Stimulated activated CD8-positive, alpha-beta memory T cell treated with anti-CD3 and anti-CD28 coated beads, Interleukin-15, amount 100 ng/mL, for 48 hours (primary cell): ENCODE data around the gene CADM4.
"Not testable (repeated sequence)": the region's sequence is repeated elsewhere in the genome, so short reads cannot be mapped to it uniquely, and the experiment has no call there.

Source experiments
- DNase-seq, 2 donors: peaks; one replicate each; pipeline ENCODE4 v3.0.0-alpha.2; 2020; ENCODE audit warnings: low read depth in 2 of 2

The CADM4 gene, protein sequence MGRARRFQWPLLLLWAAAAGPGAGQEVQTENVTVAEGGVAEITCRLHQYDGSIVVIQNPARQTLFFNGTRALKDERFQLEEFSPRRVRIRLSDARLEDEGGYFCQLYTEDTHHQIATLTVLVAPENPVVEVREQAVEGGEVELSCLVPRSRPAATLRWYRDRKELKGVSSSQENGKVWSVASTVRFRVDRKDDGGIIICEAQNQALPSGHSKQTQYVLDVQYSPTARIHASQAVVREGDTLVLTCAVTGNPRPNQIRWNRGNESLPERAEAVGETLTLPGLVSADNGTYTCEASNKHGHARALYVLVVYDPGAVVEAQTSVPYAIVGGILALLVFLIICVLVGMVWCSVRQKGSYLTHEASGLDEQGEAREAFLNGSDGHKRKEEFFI

DNA sequence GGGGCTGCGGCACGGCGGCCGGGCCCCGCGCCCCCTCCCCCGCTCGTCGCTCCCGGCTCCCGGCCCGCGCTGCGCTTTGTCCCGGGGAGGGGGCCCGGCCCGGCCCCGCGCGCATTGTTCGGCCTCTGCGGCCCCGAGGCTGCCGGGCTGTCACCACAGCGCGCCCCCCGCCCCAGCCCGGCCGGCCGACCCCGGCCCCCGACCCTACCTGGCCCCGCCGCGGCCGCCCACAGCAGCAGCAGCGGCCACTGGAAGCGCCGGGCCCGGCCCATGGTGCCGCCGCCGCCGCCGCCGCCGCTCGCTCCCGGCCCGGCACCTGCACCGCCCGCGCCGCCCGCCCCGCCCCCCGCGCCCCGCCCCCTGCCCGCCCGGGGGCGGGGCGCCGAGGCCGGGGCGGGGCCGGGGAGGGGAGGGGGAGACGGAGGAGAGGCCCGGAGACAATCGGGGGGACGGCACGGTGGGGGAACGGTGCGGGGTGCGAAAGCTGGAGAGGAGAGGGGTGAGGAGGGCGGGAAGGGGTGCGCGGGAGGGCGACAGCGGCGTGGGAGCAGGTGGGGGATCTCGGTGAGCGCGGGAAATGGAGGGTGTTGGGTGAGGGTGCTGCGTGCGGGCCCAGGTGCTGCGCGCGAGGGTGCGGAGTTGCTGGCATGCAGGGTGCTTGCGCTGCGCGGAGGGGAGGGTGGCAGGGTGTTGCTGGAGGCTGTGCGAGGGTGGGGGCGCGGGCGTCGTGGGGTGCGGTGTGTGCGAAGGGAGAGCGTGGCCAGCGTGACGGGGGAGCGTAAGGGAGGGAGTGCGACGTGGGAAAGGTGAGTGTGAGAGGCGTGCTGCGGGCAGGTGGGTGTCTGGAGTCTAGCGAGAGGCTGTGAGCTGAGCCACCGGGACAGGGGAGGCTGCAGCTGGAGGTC lies at the start of gene CADM4:
Gene CADM4 (minus strand): TSS at position 332 of the 905 bp plus-strand sequence. CDS start 60 bp downstream, at position 272.
- DNase-seq = no peak

DNA sequence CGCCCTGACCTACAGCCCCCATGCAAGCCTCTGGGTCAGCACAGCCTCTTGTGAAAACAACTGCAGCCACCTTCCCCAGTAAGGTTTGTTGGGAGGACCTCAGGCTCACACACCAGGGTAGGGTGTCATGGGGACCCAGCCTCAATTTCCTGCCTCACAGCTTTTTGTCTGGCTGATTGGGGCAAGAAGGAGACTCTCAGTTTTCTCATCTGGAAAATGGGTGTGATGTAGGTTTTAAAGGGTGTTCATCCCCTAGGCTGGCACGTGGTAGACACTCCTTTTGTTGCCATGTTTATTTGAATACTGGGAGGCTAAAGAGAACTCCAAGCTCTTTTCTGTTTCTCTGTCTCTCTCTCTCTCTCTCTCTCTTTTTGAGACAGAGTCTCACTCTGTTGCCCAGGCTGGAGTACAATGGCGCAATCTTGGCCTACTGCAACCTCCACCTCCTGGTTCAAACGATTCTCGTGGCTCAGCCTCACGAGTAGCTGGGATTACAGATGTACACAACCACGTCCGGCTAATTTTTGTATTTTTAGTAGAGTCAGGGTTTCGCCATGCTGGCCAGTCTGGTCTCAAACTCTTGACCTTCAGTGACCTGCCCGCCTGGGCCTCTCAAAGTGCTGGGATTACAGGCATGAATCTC lies 48.5 kb upstream of the CADM4 start:
- no peak for DNase-seq

DNA sequence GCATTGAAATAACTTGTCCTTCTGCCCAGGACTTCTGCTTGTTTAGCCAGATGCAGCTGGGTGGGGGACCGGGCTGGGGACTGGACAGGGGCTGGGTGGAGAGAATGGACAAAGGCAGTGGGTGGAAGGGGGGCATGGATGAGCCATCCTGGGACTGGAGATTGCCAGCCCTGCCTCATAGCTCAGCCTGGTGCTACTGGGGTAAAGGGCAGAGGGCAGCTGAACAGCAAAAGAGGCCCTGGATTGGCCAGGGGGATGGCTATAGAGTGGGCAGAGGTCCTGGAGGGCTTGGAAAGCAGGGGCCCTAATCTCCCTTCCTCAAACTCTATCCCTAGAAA lies 48.0 kb upstream of the CADM4 start:
- no peak for DNase-seq

DNA sequence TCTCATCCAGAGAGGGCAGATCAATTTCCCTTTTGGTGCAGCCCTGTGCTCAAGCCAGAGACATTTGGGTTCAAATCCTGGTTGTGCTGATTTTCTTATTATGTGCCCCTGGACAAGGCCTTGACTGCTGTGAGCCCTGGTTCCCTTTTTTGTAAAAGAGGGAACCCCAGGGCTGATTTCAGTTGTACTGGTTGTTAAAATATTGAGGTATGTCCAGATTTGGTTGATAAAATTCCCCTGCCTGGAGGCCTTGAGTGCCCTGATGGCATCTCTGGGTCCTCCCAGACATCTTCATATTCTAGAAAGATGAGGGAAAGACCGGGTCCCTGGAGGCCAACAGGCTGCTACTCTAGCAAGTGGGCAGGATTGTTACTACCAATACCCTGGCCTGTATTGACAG lies 44.7 kb upstream of the CADM4 start:
- no peak for DNase-seq

DNA sequence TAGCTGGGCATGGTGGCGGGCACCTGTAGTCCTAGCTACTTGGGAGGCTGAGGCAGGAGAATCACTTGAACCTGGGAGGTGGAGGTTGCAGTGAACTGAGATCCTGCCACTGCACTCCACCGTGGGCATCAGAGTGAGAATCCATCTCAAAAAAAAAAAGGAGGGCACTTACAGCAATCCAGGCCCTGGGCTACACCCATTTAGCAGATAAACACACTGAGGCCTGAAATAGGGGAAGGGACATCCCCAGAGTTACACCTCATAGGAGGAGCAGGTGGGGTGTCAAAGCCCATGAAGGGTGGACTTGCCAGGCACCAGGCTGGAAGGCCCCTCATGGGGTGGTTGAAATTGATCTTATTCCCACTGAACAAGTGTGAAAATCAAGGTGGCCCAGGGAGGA lies 44.3 kb upstream of the CADM4 start:
- no peak for DNase-seq

DNA sequence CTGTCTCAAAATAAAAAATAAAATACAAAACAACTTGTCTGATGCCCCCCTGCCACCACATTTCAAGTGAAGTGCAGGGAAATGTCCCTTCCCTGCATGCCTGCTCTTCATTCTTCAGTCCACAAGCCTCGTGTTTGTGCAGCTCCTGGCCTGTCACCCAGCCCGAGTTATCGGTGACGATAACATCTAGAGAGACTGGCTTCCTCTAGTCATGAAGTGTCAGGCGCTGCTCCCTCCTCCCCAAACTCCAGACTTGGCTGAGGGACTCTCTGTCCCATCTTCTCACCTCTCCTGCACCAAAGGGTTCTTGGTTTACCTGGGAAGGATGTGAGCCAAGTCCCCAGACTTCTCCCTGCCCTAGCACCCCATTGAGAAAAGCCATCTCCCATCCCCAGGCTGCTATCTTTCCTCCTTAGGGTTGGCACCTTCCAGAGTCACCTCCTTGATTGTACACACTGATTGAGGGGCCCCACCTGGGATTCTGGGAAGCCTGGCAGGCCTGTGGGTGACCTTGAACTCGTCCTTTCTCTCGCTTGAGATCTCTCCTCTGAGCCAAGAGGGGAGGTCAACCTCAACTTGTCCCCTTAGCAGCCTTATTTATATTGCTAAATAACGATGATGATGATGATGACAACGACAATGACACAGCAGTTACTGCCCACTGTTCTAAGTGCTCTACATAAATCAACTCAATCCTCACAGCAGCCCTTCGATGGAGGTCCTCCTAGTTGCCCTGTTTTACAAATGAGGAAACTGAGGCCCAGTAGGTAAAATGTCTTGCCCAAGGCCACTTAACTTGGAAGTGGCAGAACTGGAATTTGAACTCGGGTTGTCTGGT lies 43.4 kb upstream of the CADM4 start:
- DNase-seq = no peak

DNA sequence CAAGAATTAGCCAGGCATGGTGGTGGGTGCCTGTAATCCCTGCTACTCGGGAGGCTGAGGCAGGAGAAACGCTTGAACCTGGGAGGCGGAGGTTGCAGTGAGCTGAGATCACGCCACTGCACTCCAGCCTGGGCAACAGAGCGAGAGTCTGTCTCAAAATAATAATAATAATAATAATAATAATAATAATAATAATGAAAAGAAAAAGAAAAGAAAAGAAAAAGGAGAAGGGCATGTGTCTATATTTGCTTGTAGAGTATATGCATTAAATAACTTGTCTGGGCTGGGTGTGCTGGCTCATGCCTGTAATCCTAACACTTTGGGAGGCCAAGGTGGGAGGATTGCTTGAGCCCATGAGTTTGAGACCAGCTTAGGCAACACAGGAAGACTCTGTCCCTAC lies 42.6 kb upstream of the CADM4 start:
- DNase-seq = not testable (repeated sequence)

DNA sequence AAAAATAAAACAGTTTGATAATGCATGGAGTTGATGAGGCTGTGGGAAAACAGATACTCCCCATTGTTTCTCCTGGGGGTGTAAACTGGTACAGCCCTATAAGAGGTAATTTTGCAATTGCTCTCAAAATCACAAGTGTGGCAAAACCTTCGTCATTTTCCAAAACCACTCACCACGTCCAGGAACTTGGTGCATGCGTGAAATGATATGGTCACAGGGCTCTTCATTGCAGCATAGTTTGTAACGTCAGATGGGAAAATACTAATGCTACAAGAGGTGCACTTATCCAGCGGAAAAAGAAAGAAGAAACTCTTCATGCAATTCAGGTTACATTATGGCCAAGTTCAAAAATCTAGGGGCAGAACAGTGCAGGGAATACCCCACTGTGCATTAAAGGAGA lies 42.2 kb upstream of the CADM4 start:
- no peak for DNase-seq

DNA sequence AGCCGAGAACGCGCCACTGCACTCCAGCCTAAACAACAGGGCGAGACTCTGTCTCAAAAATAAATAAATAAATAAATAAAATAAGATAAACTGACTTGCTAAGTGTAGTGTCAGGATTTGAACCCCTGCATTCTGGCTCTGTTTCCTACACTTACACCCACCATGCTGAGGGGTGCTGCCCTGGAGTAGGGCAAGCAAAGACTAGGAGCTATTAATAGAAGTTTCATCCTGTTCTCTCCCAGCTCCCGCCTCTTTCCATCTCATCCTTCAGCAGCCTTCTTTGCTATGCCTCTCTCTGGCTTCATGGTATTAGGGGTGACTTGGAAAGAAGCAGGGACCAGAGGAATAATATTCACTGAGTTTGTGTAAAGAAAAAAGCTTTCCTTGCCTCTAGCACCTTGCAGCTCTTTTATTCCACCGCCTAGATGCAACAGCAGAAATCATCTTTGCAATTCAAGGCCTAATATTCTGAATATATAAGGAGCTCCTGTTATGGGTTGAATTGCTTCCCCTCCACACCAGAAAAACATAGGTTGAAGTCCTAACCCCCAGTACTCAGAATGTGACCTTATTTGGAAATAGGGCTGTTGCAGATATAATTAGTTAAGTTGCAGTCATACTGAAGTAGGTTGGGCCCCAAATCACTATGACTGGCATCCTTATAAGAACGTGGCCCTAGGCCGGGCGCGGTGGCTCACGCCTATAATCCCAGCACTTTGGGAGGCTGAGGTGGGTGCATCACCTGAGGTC lies 39.0 kb upstream of the CADM4 start:
- DNase-seq = no peak

DNA sequence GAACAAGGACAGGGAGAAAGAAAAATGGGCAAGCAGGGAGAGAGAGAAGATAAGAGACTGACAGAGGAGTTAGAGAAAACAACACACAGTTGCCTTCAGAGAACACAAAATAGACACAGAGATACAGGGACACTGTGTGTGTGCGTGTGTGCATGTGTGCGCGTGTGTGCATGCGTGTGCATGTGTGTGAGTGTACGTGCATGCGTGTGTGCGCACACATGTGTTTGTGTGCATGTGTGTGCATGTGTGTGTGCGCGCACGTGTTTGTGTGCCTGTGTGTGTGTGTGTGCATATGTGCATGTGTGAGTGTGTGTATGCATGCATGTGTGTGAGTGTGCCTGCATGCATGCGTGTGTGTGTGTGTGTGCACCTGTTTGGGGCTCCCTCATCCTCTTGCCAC lies 36.3 kb upstream of the CADM4 start:
- DNase-seq = no peak

DNA sequence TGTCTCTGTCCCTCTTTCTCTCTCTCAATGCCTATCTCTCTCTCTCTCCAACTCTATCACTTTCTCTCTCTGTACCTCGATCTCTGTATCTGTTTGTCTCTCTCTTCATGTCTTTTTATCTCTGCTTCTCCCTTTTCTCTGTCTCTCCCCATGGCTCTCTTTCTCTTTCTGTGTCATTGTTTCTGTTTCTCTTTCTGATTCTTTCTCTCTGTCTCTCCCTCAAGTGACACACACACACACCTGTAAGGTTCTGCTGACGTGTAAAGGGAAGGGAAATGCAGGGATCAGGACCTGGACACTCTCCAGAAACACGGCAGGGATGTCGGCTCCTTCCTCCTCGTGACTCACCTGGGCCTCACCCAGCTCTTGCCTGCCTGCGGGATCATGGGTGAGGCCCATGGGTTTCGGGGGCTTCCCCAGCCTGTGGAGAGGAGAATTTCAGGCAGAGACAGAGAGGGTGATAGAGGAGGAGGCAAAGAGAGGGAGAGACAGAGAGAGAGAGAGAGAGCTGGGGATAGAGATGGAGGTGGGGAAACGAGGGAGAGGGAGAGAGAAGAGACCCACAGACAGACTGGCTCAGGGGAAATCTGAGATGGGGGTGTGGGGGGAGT lies 35.7 kb upstream of the CADM4 start:
- DNase-seq = no peak

DNA sequence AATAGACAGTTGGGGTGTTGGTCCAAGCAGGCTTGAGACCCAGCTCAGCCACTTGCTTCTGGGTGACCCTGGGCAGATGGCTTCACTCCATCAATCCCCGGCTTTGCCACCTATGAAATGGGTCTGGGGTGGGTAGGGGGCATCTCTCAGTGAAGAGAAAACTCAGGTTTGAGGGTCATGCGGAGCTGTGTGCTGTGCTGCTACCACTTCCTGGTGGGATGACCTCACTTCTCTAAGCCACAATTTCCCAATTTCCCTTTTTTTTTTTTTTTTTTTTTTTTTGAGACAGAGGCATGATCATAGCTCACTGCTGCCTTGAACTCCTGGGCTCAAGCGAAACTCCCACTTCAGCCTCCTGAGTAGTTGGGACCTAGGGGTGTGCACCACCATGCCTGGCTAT lies 34.9 kb upstream of the CADM4 start:
- no peak for DNase-seq

DNA sequence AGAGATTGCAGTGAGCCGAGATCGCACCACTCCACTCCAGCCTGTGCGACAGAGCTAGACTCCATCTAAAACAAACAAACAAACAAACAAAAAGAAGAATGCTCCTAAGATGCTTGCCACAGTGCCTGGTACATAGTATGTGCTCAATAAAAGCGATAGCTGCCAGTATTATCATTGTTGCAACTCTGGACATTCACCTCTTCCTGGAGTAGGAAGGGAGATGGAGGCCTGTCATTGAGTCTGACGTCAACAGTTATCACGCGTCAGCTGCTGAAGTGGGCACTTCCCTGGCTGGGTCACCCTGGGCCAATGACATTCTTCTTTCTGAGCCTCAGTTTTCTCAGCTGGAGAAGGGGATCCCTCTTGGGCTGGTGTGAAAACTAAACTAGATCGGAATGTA lies 34.5 kb upstream of the CADM4 start:
- DNase-seq = no peak

DNA sequence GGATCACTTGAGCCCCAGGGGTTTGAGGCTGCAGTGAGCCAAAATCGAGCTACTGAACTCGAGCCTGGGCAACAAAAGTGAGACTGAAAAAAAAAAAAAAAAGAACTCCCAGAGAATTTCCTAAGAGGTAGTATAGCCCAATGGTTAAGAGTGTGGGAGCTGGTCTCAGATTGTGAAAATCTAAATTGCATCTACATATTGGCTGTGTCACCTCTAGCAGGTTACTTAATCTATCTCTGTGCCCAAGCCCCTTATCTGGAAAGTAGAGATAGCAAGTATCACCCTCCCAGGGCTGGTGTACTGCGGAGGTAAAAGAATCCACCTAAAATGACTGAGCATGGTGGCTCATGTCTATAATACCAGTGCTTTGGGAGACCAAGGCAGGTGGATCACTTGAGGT lies 34.0 kb upstream of the CADM4 start:
- DNase-seq = no peak

DNA sequence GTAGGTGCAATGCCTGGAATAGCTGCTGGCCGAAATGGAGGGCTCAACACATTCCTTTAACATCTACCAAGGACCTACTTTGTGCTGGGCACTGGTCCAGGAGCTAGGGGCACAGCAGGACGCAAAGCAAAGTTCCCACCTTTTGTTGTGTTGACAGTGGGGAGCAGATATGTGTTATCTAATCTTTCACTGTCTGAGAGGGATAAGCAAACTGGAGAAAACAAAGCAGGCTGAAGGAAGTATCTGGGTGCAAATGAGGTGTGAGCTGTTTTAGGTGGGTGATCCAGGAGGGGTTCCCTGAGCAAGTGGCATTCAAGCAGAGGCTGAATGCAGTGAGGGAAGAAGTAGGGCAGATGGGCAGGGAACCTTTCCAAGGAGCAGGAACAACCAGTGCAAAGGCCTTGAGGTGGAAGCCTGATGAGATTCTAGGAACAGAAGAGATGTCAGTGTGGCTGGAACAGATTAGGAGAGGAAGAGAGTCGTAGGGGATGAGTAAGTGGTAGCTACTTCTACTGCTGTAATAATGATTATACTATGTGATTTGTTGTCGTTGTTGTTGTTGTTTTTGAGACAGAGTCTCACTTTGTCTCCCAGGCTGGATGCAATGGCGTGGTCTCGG lies 32.5 kb upstream of the CADM4 start:
- DNase-seq = no peak

DNA sequence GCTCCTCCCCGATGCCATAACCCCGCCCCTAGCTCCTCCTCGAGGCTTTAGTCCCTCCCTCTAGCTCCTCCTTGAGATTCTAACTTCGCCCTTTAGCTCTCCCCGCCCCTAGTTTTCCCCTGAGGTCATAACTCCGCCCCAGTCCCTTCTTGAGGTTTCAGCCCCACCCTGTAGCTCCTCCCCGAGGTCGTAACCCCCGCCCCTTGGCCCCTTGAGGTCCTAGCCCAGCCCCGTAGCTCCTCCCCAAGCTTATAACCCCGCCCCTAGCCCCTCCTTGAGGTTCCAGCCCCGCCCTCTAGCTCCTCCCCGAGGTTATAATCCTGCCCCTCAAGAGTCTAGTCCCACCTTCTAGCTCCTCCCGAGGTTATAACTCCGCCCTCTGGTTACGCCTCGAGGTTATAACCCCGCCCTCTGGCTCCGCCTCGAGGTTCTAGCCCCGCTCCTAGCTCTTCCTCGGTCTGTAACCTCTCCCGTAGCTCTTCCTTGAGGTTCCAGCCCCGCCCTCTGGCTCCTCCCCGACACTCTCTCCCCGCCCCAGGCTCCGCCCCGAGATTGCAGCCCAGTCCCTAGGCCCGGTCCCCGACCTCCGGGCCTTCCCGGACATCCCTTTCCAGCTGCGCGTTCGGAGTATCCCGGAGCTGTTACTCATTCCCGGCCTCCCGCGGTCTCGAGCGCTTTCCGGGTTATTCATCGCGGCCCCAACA lies 28.9 kb upstream of the CADM4 start:
- DNase-seq = peak; percentile 84 to 91

DNA sequence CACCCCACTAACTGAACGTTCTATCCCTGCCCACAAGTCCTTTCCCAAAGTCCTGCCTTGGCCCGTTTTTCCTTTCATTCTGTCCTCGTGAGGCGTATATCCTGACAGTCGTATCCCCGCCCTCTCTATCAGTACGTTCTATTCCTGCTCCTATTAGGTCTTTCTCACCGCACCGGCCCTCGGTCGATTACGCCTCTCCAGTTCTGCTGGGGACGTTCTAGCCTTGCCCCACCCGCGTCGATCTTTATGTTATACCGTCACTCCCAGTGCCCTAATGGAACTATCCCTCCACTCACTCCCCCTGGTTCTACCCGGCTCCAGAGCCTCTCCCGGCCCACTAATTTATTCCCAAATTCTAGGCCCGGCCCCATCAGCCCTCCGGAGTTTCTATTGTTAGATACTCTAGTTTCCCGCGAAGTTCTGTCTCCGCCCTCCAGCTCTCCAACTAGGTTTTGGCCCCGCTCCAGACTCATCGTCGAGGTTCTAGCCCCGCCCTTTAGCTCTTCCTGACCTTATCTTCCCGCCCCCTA lies 28.3 kb upstream of the CADM4 start:
- DNase-seq = no peak

DNA sequence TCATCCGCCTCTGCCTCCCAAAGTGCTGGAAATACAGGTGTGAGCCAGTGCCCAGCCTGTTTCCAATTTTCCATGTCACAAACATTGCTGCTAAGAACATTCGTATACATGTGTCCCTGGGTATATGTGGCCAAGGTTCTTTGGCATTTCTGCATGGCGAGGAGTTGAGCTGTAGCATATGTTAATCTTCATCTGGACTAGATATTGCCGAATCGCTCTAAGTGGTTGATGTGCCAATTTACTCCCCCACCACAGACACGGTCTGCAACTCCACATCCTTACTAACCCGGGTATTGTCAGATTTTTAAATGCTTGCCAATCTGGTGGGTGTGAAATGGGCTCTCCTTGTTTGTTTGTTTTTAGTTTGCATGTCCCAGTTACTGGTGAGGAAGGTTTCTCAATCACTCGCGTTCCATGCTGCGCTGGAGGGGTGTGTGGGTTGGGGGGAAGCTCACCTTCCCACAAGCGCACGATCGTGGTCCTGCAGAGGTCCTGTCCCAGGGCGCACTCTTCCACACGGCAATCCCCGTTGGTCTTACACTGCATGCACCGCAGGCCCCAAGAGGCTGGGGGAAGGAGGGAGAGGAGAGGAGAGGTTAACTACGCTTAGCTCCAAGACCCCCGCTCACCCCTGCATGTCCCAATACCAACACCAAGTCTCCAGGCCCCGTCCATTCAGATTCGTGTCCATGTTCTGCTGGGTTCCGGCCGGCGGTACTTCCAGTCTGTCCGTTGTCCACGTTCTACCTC lies 27.7 kb upstream of the CADM4 start:
- no peak for DNase-seq
